Measurements from ENCODE around the gene STARD10. TPM values are rescaled to one million over a fixed set of nuclear protein-coding genes. Genes with fewer than 3 reads are reported as not detected.

Gene STARD10
- total and polyA plus RNA-seq, 9 of the 15 experiments (the other 6 are each of a cell fraction or from before 2014, with no cell fraction given) = 0.15 to 52.9 (median 32.3) TPM

- no peak for TF ChIP-seq CTCF (IDR thresholded peaks at IDR 0.05 in 2 of 3, conservative IDR thresholded peaks at IDR 0.05 in 1 of 3; ENCODE audit: insufficient read depth in 2 of 3, low read depth in 1 of 3, low read length in 3 of 3)
- no peak for TF ChIP-seq PRPF4 (IDR thresholded peaks at IDR 0.05; ENCODE audit: insufficient read depth, low read depth, low read length, poor library complexity, severe bottlenecking)
- peak; percentile 86 for TF ChIP-seq ESRRA (IDR thresholded peaks at IDR 0.05; ENCODE audit: borderline replicate concordance, low read depth)
Observed at GRCh38 chr11:72776117-72776843, 17.6 kb downstream of the STARD10 start (continued).

GRCh38 chr11:72775288-72776110, 18.3 kb downstream of the STARD10 start:
- Histone ChIP-seq H3K4me3 (no peak overlapping the region), H3K36me3 (ENCODE audit: control insufficient read depth, insufficient read depth, low read length) (peaks cover 6% of the 10 kb centered on the region; the same call in 2 of the 3 replicates), H3K4me1 (replicated peaks in 1 of 2; ENCODE audit: control insufficient read depth in 2 of 2, insufficient read depth in 2 of 2, low read length in 2 of 2) (peaks cover 64 to 78% of the 10 kb centered on the region in 2 experiments), H2AFZ (ENCODE audit: low read depth, low read length) (peak overlapping the region; percentile 75; the same call in 1 of the 2 replicates), H3K9ac (ENCODE audit: insufficient read depth in 1 of 2, low read depth in 2 of 2, low read length in 2 of 2) (peak overlapping the region; percentile 71 to 79; a peak in 3 of 4 replicates), H3K27me3 (ENCODE audit: control insufficient read depth in 2 of 2, insufficient read depth in 2 of 2, low read length in 2 of 2) (no peaks in the 10 kb centered on the region), H3K4me2 (ENCODE audit: insufficient read depth, low read length) (peak overlapping the region; percentile 80; the same call in 1 of the 2 replicates), H3K9me1 (ENCODE audit: control insufficient read depth, insufficient read depth, low read length) (peaks cover 7% of the 10 kb centered on the region), H4K20me1 (replicated peaks; ENCODE audit: control insufficient read depth, insufficient read depth, low read length) (no peaks in the 10 kb centered on the region), H3K9me3 (replicated peaks; ENCODE audit: control insufficient read depth, insufficient read depth, low read depth, low read length) (no peaks in the 10 kb centered on the region), H3K27ac (ENCODE audit: extremely low read depth, low read depth, low read length) (peak overlapping the region; percentile 94), H3K79me2 (ENCODE audit: control insufficient read depth, insufficient read depth, low read length) (peaks cover 3% of the 10 kb centered on the region; the same call in 1 of the 3 replicates)
- no TSS peak for BruUV-seq (replicated peaks)
- ATAC-seq (no peak), DNase-seq (ENCODE audit: extremely low read depth in 1 of 4, low spot score in 3 of 4) (no peak), FAIRE-seq (peak; percentile 32)
- 81% methylated on average over 7 of the region's 7 CpGs for WGBS (ENCODE audit: insufficient coverage, low coverage, missing lambda C conversion rate)
- intact Hi-C loops (cut with micrococcal nuclease) = loop anchor here (1.0 to 5.0 kb wide), 2 partner anchors 18 to 33 kb away; no protein-coding TSS in a partner anchor
- in situ Hi-C loops (cut with MboI) = no loop called here
- ChIA-PET POLR2A (interaction anchor here (0.5 to 4.0 kb wide), 15 partner anchors 8 to 100 kb away, joined by 3 to 36 read pairs (median 4); partner anchors contain the start of genes ARAP1 and STARD10), CTCF (ENCODE audit: low intra/inter-chr PET ratio) (no interaction called here)
- TF ChIP-seq ZFP36 (IDR thresholded peaks at IDR 0.05; ENCODE audit: low read depth, low read length, partially characterized antibody) (peak; percentile 93), CC2D1A (IDR thresholded peaks at IDR 0.05) (no peak), LARP7 (IDR thresholded peaks at IDR 0.05) (0 out of 2 replicates have a peak, but pooled peaks have one; percentile 14), ZNF316 (IDR thresholded peaks at IDR 0.05) (peak; percentile 83), SMAD4 (CRISPR knock-in tag; conservative IDR thresholded peaks at IDR 0.05) (no peak), TRIM28 (IDR thresholded peaks at IDR 0.05) (peak; percentile 23; the same call in 1 of the 2 replicates), SMARCA5 (IDR thresholded peaks at IDR 0.05) (peak; percentile 78), BRF2 (IDR thresholded peaks at IDR 0.05; ENCODE audit: borderline replicate concordance, insufficient read depth, insufficient read length) (no peak), ADNP (tag; IDR thresholded peaks at IDR 0.05) (peak; percentile 5; the same call in 1 of the 2 replicates), KAT7 (CRISPR knock-in tag; IDR thresholded peaks at IDR 0.05; ENCODE audit: borderline replicate concordance) (0 out of 2 replicates have a peak, but pooled peaks have one; percentile 43), KDM1A (IDR thresholded peaks at IDR 0.05) (peak in 1 of 2 experiments; percentile 50; a peak in 1 of 4 replicates), RBM25 (IDR thresholded peaks at IDR 0.05; ENCODE audit: low read depth, low read length, severe bottlenecking) (peak; percentile 83), ZNF431 (CRISPR knock-in tag; IDR thresholded peaks at IDR 0.05) (no peak), NFRKB (IDR thresholded peaks at IDR 0.05; ENCODE audit: low read depth) (peak; percentile 8; the same call in 1 of the 2 replicates)

Measured in K562 (cell line).